ENCODE measurements around the gene RHEX.
"Not testable (repeated sequence)": the region's sequence is repeated elsewhere in the genome, so short reads cannot be mapped to it uniquely, and the experiment has no call there.

DNA sequence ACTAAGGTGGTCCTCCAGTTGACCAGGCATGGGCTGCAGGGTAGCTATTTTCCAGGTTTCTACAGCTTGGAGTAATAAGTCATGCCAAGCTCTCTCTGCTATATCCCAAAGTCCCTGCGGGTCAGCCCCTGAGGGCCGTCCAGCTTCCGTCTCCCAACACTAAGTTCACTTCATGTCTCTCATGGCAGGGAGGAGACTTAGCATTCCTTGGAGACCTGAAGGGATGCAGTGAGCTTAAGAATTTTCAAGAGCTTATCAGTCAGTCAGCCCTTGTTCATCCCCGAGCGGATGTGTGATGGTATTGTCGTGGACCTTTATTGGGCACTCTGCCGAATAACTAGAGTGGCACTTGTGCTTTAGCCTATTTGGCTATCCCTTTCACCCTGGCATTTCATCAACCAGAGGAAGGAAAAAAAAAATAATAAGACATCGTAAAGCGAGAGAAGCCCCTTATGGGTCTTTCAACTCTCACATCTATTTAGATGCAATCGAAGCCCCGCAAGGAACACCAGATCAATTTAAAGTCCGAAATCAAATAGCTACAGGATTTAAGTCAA lies 2.2 kb downstream of the RHEX start:
- TF ChIP-seq, protein P1, sequence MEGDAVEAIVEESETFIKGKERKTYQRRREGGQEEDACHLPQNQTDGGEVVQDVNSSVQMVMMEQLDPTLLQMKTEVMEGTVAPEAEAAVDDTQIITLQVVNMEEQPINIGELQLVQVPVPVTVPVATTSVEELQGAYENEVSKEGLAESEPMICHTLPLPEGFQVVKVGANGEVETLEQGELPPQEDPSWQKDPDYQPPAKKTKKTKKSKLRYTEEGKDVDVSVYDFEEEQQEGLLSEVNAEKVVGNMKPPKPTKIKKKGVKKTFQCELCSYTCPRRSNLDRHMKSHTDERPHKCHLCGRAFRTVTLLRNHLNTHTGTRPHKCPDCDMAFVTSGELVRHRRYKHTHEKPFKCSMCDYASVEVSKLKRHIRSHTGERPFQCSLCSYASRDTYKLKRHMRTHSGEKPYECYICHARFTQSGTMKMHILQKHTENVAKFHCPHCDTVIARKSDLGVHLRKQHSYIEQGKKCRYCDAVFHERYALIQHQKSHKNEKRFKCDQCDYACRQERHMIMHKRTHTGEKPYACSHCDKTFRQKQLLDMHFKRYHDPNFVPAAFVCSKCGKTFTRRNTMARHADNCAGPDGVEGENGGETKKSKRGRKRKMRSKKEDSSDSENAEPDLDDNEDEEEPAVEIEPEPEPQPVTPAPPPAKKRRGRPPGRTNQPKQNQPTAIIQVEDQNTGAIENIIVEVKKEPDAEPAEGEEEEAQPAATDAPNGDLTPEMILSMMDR (IDR thresholded peaks at IDR 0.05): not testable (repeated sequence)
- TF ChIP-seq EZH2phosphoT487 (IDR thresholded peaks at IDR 0.05): not testable (repeated sequence)

Data from neural progenitor cell (in vitro differentiated cells).